HG02943 (cell line): ENCODE measurements around the gene PSME2.
A peak's percentile ranks its signal among the peaks of the same experiment; 100 is the strongest.
"Not testable (repeated sequence)": the region's sequence is repeated elsewhere in the genome, so short reads cannot be mapped to it uniquely, and the experiment has no call there.

Experiments used
- ATAC-seq: cut with Tn5 transposase; IDR thresholded peaks from one replicate; pipeline ENCODE4 v1.9.1; 2021; ENCODE audit warnings: mild to moderate bottlenecking, low read depth, moderate library complexity; ENCODE audit not compliant: unreplicated experiment

The PSME2 gene

GRCh38 chr14:24116128-24116814 is 30.1 kb downstream of the PSME2 start:
- no peak for ATAC-seq

- no peak for ATAC-seq
Measured at GRCh38 chr14:24115422-24116127, 30.8 kb downstream of the PSME2 start.

GRCh38 chr14:24114532-24115421 is 31.6 kb downstream of the PSME2 start, which contains the start of the genes DCAF11 and NRL:
DCAF11 (plus strand) TSS chr14:24114777; CDS start chr14:24115595, 818 bp downstream.
NRL (minus strand) TSS chr14:24114949; CDS start chr14:24082848, 32,101 bp downstream.
- peak; percentile 83 for ATAC-seq

- ATAC-seq, result peak; percentile 16
Measured at GRCh38 chr14:24113801-24114531, 32.4 kb downstream of the PSME2 start.

- no peak for ATAC-seq
Measured at GRCh38 chr14:24113379-24113800, 33.0 kb downstream of the PSME2 start.

- no peak for ATAC-seq
Measured at GRCh38 chr14:24110523-24110922, 35.9 kb downstream of the PSME2 start.

- no peak for ATAC-seq
Measured at GRCh38 chr14:24110060-24110459, 36.4 kb downstream of the PSME2 start.

- ATAC-seq, result no peak
Measured at GRCh38 chr14:24108336-24108874, 38.0 kb downstream of the PSME2 start.

- no peak for ATAC-seq
Measured at GRCh38 chr14:24106672-24107271, 39.6 kb downstream of the PSME2 start.

GRCh38 chr14:24105609-24106239 is 40.7 kb downstream of the PSME2 start:
- ATAC-seq, result not testable (repeated sequence)

- no peak for ATAC-seq
Measured at GRCh38 chr14:24103451-24103850, 43.0 kb downstream of the PSME2 start.

GRCh38 chr14:24102357-24103048 is 43.9 kb downstream of the PSME2 start:
- ATAC-seq, result no peak

- ATAC-seq, result no peak
Measured at GRCh38 chr14:24100982-24101494, 45.4 kb downstream of the PSME2 start.

GRCh38 chr14:24100197-24100981 is 46.0 kb downstream of the PSME2 start:
- no peak for ATAC-seq

- no peak for ATAC-seq
Measured at GRCh38 chr14:24098927-24099813, 47.2 kb downstream of the PSME2 start.

GRCh38 chr14:24098229-24098926 is 48.0 kb downstream of the PSME2 start:
- ATAC-seq, result no peak
